OCI-LY1 (cell line): Measurements from ENCODE around the gene ZFYVE9.

ENCODE experiments used
- H2AFZ ChIP-seq: fragments of 200-600 bp; sonication (generic), shearing (Covaris generic); 2 replicates; pipeline ENCODE4 v1.6.0; 2014; ENCODE audit warnings: antibody characterized with exemption, mild to moderate bottlenecking, low read length
- H3F3A ChIP-seq: fragments of 200-600 bp; sonication (generic), shearing (Covaris generic); 2 replicates; pipeline ENCODE4 v1.6.0; 2014; ENCODE audit warnings: mild to moderate bottlenecking, antibody characterized with exemption, low read length, moderate library complexity; ENCODE audit not compliant: insufficient read depth
- H3K27ac ChIP-seq: fragments of 200-600 bp; sonication (generic); 2 replicates; pipeline ENCODE4 v1.5.1; 2014; ENCODE audit warnings: low read length, mixed run types, mild to moderate bottlenecking, low read depth; ENCODE audit not compliant: poor library complexity, severe bottlenecking
- H3K27me3 ChIP-seq: fragments of 200-600 bp; sonication (generic); 2 replicates; pipeline ENCODE4 v1.6.0; 2014; ENCODE audit warnings: antibody characterized with exemption, mild to moderate bottlenecking, low read length, moderate library complexity; ENCODE audit not compliant: insufficient read depth
- H3K36me3 ChIP-seq: fragments of 200-600 bp; sonication (generic); 2 replicates; pipeline ENCODE4 v1.6.1; 2014; ENCODE audit warnings: mild to moderate bottlenecking, antibody characterized with exemption, low read length, moderate library complexity, mixed read lengths; ENCODE audit not compliant: insufficient read depth
- H3K4me1 ChIP-seq: fragments of 200-600 bp; sonication (generic); 2 replicates; pipeline ENCODE4 v1.5.1; 2014; ENCODE audit warnings: mild to moderate bottlenecking, low read length, moderate library complexity; ENCODE audit not compliant: insufficient read depth, severe bottlenecking
- H3K4me2 ChIP-seq: fragments of 200-600 bp; sonication (generic), shearing (Covaris generic); 2 replicates; pipeline ENCODE4 v1.6.1; 2014; ENCODE audit warnings: low read length
- H3K4me3 ChIP-seq: fragments of 200-600 bp; sonication (generic); 2 replicates; pipeline ENCODE4 v1.5.1; 2014; ENCODE audit warnings: low read length, low read depth, mild to moderate bottlenecking, mixed read lengths; ENCODE audit not compliant: poor library complexity, severe bottlenecking
- H3K79me2 ChIP-seq: fragments of 200-600 bp; shearing (Covaris generic); 2 replicates; pipeline ENCODE4 v1.6.1; 2016; ENCODE audit warnings: mixed run types, low read length, mixed read lengths; ENCODE audit not compliant: insufficient read depth
- H3K9ac ChIP-seq: fragments of 200-600 bp; sonication (generic), shearing (Covaris generic); 2 replicates; pipeline ENCODE4 v1.6.1; 2014; ENCODE audit warnings: mild to moderate bottlenecking, low read length, mixed read lengths
- H3K9me2 ChIP-seq: fragments of 200-600 bp; sonication (generic), shearing (Covaris generic); 2 replicates; pipeline ENCODE4 v1.6.1; 2014; ENCODE audit warnings: low read depth, mild to moderate bottlenecking, low read length, mixed read lengths
- H3K9me3 ChIP-seq: fragments of 200-600 bp; shearing (Covaris generic); 2 replicates; pipeline ENCODE4 v1.6.1; 2014; ENCODE audit warnings: low read length, mixed read lengths
- H4K20me1 ChIP-seq: fragments of 200-600 bp; sonication (generic), shearing (Covaris generic); 2 replicates; pipeline ENCODE4 v1.6.0; 2016; ENCODE audit warnings: mild to moderate bottlenecking, low read length; ENCODE audit not compliant: insufficient read depth
- CTCF ChIP-seq: fragments of 200-600 bp; sonication (generic), shearing (Covaris generic); IDR thresholded peaks from 2 replicates; pipeline ENCODE4 v1.5.1; 2017; ENCODE audit warnings: mild to moderate bottlenecking, antibody characterized with exemption, low read length, moderate library complexity, mixed read lengths
- EZH2 ChIP-seq: fragments of 200-600 bp; sonication (generic), shearing (Covaris generic); IDR thresholded peaks from 2 replicates; pipeline ENCODE4 v1.8.0; 2017; ENCODE audit warnings: borderline replicate concordance, mixed run types, mild to moderate bottlenecking, antibody characterized with exemption, low read length, moderate library complexity, mixed read lengths

Gene ZFYVE9

GRCh38 chr1:52123622-52124021 is 18.3 kb upstream of the ZFYVE9 start:
- no peaks in the 10 kb centered on the region for H3K9me2 ChIP-seq
- H3K4me2 ChIP-seq: no peak overlapping the region
- H3K4me3 ChIP-seq: no peak overlapping the region
- no peaks in the 10 kb centered on the region for H3K4me1 ChIP-seq
- H2AFZ ChIP-seq: no peak overlapping the region
- no peaks in the 10 kb centered on the region for H3K79me2 ChIP-seq
- no peaks in the 10 kb centered on the region for H3K9me3 ChIP-seq
- TF ChIP-seq EZH2: no peak
- TF ChIP-seq CTCF: no peak
- no peaks in the 10 kb centered on the region for H3K36me3 ChIP-seq
- H4K20me1 ChIP-seq: no peaks in the 10 kb centered on the region
- H3K9ac ChIP-seq: no peak overlapping the region
- no peaks in the 10 kb centered on the region for H3F3A ChIP-seq
- H3K27me3 ChIP-seq: no peaks in the 10 kb centered on the region
- H3K27ac ChIP-seq: no peak overlapping the region

GRCh38 chr1:52125736-52126359 is 16.0 kb upstream of the ZFYVE9 start:
- Histone ChIP-seq H3K4me1 (no peaks in the 10 kb centered on the region), H2AFZ (no peak overlapping the region), H3K36me3 (no peaks in the 10 kb centered on the region), H3K4me2 (no peak overlapping the region), H3K79me2 (no peaks in the 10 kb centered on the region), H3F3A (no peaks in the 10 kb centered on the region), H4K20me1 (no peaks in the 10 kb centered on the region), H3K27me3 (no peaks in the 10 kb centered on the region), H3K9ac (no peak overlapping the region), H3K9me2 (no peaks in the 10 kb centered on the region), H3K27ac (no peak overlapping the region), H3K9me3 (no peaks in the 10 kb centered on the region), H3K4me3 (no peak overlapping the region)
- no peak for TF ChIP-seq CTCF
- no peak for TF ChIP-seq EZH2

GRCh38 chr1:52127181-52128180 is 14.4 kb upstream of the ZFYVE9 start:
- H3K9me3 ChIP-seq: no peaks in the 10 kb centered on the region
- no peaks in the 10 kb centered on the region for H4K20me1 ChIP-seq
- H3F3A ChIP-seq: no peaks in the 10 kb centered on the region
- H3K4me2 ChIP-seq: no peak overlapping the region
- no peaks in the 10 kb centered on the region for H3K79me2 ChIP-seq
- H3K27ac ChIP-seq: no peak overlapping the region
- no peaks in the 10 kb centered on the region for H3K4me1 ChIP-seq
- no peaks in the 10 kb centered on the region for H3K36me3 ChIP-seq
- no peak overlapping the region for H3K9ac ChIP-seq
- H3K27me3 ChIP-seq: no peaks in the 10 kb centered on the region
- H3K9me2 ChIP-seq: no peaks in the 10 kb centered on the region
- TF ChIP-seq EZH2 (no peak), CTCF (peak; percentile 59)
- H2AFZ ChIP-seq: no peak overlapping the region
- no peak overlapping the region for H3K4me3 ChIP-seq
